Hematopoietic multipotent progenitor cell (in vitro differentiated cells): ENCODE measurements around the gene RPH3AL. TPM values are rescaled to one million over a fixed set of nuclear protein-coding genes. Genes with fewer than 3 reads are reported as not detected.

ENCODE experiments used
- DNase-seq, 3 donors: peaks; one replicate each; pipeline ENCODE4 v3.0.0-alpha.2; 2011 to 2015; ENCODE audit warnings: low read depth in 2 of 3, low spot score in 2 of 3
- total RNA-seq: library from RNA; depleted of rRNA; stranded (reverse); fragments of >200 nt; gene quantifications from one replicate; pipeline ENCODE4 v1.2.3, GENCODE V29; 2012

RPH3AL gene
- total RNA-seq, 1 donor = 14.3 TPM

GRCh38 chr17:269616-270514 is 82.7 kb downstream of the RPH3AL start:
- DNase-seq = no peak

- no peak for DNase-seq
These were observed 85.6 kb downstream of the RPH3AL start for GRCh38 chr17:266701-267667.

- DNase-seq = no peak
These were observed 86.4 kb downstream of the RPH3AL start for GRCh38 chr17:266219-266618.

GRCh38 chr17:265718-266117 is 86.9 kb downstream of the RPH3AL start:
- DNase-seq = no peak

- DNase-seq = no peak
These were observed 88.8 kb downstream of the RPH3AL start for GRCh38 chr17:263773-264172.

GRCh38 chr17:263271-263670 is 89.3 kb downstream of the RPH3AL start:
- DNase-seq = no peak

GRCh38 chr17:261635-262034 is 91.0 kb downstream of the RPH3AL start:
- DNase-seq = no peak

- DNase-seq = no peak
These were observed 91.7 kb downstream of the RPH3AL start for GRCh38 chr17:260944-261343.

GRCh38 chr17:260031-260791 is 92.4 kb downstream of the RPH3AL start:
- no peak for DNase-seq

- DNase-seq = no peak
These were observed 93.1 kb downstream of the RPH3AL start for GRCh38 chr17:259341-259976.

GRCh38 chr17:258906-259305 is 93.7 kb downstream of the RPH3AL start:
- DNase-seq = no peak

GRCh38 chr17:258045-258734 is 94.4 kb downstream of the RPH3AL start:
- DNase-seq = peak in 2 of 3 donors; percentile 29 to 48

GRCh38 chr17:253091-253846 is 99.3 kb downstream of the RPH3AL start:
- no peak for DNase-seq

- no peak for DNase-seq
These were observed 100.2 kb downstream of the RPH3AL start for GRCh38 chr17:252456-252855.

GRCh38 chr17:251531-251930 is 101.1 kb downstream of the RPH3AL start:
- DNase-seq = no peak

GRCh38 chr17:250487-251300 is 101.9 kb downstream of the RPH3AL start:
- no peak for DNase-seq

- no peak for DNase-seq
These were observed 103.2 kb downstream of the RPH3AL start for GRCh38 chr17:249236-249993.
